ENCODE measurements around the gene PLCH1. TPM values are rescaled to one million over a fixed set of nuclear protein-coding genes. Genes with fewer than 3 reads are reported as not detected.

PLCH1 gene
- total and polyA plus RNA-seq, 9 donors, result 0.04 to 6.3 (median 0.79) TPM

DNA sequence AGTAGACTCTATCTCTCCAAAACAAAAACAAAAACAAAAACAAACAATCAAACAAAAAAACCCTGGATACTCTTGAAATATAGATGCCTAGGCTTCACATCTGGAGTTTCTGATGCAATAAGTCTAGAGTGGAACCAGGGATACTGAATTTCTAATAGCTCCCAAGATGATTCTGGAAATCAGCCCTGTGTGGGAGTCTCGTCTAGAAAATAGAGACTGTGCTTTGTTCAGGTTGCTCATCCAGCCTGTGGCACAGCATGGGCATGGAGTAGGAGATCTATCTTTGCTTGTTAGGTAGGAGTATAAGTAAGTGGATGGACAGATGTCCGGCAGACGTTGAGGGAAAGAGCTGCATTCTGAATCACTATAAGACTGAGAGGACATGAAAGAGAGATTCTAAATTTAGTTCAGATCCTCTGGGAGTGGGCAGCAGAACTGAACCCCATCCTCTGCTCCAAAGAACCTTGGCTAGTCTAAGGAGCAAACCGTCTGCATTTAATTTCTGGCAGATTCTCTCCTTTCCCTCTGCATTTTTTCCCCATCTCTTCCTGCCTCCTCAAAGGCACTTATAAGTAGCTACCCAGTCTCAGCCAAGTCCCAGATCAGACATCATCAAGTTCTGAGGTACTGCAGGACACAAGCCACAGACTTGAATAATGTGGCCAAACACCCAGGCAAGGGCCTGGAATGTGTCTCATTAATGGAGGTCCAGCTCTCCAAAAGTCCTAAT is 358.8 kb downstream of the PLCH1 start:
- Histone ChIP-seq H3K4me3 (no peak overlapping the region), H3K4me1 (ENCODE audit: insufficient read depth) (no peaks in the 10 kb centered on the region), H3K27ac (no peak overlapping the region), H3K36me3 (no peaks in the 10 kb centered on the region), H3K27me3 (no peaks in the 10 kb centered on the region), H3K9me3 (no peaks in the 10 kb centered on the region)
- DNase-seq, result no peak
- intact Hi-C loops (cut with DNase I), result no loop called here
- TF ChIP-seq EP300 (IDR thresholded peaks at IDR 0.05), result no peak
- TF ChIP-seq POLR2A (IDR thresholded peaks at IDR 0.05), result no peak
- TF ChIP-seq, protein P1, sequence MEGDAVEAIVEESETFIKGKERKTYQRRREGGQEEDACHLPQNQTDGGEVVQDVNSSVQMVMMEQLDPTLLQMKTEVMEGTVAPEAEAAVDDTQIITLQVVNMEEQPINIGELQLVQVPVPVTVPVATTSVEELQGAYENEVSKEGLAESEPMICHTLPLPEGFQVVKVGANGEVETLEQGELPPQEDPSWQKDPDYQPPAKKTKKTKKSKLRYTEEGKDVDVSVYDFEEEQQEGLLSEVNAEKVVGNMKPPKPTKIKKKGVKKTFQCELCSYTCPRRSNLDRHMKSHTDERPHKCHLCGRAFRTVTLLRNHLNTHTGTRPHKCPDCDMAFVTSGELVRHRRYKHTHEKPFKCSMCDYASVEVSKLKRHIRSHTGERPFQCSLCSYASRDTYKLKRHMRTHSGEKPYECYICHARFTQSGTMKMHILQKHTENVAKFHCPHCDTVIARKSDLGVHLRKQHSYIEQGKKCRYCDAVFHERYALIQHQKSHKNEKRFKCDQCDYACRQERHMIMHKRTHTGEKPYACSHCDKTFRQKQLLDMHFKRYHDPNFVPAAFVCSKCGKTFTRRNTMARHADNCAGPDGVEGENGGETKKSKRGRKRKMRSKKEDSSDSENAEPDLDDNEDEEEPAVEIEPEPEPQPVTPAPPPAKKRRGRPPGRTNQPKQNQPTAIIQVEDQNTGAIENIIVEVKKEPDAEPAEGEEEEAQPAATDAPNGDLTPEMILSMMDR (IDR thresholded peaks at IDR 0.05), result no peak
- WGBS, 3 donors, result 57 to 80% (median 67%) methylated on average over 4 of the region's 4 CpGs

DNA sequence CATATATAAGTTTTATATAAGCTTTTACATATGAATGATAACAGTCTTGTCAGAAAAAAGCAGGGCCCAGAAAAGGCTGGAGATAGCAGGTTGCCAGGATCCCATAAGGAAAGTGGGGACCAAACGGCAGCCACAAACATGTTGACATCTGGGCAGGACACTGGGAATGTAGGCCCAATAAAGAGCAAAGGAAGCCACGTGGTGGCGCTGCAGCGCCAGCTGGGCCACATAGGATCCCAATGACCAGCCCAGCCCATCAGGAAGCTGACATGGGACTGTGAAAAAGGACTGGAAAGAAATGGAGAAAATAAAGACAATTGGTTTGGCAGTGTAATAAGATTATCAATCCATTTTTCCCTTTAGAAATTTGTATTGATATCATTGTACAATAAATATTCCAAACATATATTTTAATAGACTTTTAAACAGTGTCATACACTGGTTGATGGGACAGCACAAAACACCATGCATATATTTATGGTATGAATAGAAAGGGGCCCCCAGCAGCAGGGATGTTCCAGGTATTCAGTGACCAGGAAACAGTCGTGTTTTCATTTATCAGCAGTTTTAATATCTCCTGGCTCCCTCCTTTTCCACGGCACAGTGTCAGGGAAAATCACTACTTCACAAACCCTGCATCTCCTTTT is 362.4 kb downstream of the PLCH1 start:
- TF ChIP-seq POLR2A (IDR thresholded peaks at IDR 0.05) (no peak), EP300 (IDR thresholded peaks at IDR 0.05) (no peak)
- TF ChIP-seq, protein P1 (IDR thresholded peaks at IDR 0.05), result no peak
- no peak overlapping the region for H3K27ac ChIP-seq
- no peaks in the 10 kb centered on the region for H3K27me3 ChIP-seq
- WGBS, 3 donors, result 24 to 33% (median 33%) methylated on average over 6 of the region's 6 CpGs
- H3K36me3 ChIP-seq, result no peaks in the 10 kb centered on the region
- H3K4me3 ChIP-seq, result no peak overlapping the region
- DNase-seq, result peak; percentile 13 to 40 (median 23)
- no peaks in the 10 kb centered on the region for H3K9me3 ChIP-seq
- intact Hi-C loops (cut with DNase I), result no loop called here
- no peaks in the 10 kb centered on the region for H3K4me1 ChIP-seq (ENCODE audit: insufficient read depth)

DNA sequence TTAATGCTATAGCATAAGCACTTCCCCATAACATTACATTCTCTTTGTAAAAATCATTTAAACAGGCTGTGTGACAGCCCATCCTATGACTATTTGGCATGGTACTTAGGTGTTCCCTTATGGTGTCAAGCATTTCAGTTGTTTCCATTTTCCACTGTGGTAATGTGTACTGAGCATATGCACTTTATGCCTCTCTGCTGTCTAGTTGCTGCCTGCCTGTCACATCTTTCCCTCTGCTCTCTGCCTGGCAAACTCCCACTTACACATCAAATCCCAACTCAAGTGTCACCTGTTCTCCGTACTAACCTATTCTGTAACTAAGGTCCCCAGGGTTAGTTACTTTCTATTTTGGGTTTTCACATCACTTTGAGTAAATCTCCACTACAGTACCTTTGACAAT is 367.0 kb downstream of the PLCH1 start:
- Histone ChIP-seq H3K36me3 (no peaks in the 10 kb centered on the region), H3K27me3 (no peaks in the 10 kb centered on the region), H3K9me3 (no peaks in the 10 kb centered on the region), H3K4me3 (no peak overlapping the region), H3K4me1 (ENCODE audit: insufficient read depth) (no peaks in the 10 kb centered on the region), H3K27ac (no peak overlapping the region)
- no peak for DNase-seq
- intact Hi-C loops (cut with DNase I), result no loop called here
- TF ChIP-seq, protein P1 (IDR thresholded peaks at IDR 0.05), result no peak
- TF ChIP-seq EP300 (IDR thresholded peaks at IDR 0.05), result no peak
- no peak for TF ChIP-seq POLR2A (IDR thresholded peaks at IDR 0.05)
- WGBS, 3 donors, result 88 to 98% (median 95%) methylated on average over 1 of the region's 1 CpG

DNA sequence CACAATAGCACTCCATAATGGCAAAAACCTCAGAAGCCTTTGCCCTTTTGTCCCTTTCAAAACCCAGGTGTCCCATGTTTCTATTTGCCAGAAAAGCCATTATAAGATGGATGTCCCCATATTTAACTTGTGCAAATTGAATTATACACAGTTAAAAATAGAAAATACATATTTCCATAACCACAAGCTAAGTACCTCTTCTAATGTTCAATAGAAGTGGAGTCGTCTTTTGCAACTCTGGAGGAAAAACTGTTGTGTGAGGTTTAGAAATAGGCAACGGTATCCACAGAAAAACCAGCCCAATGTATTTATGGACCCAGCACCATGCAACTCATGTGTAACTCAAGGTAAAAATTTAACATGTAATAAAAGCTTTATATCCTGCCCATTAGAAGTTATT is 367.8 kb downstream of the PLCH1 start:
- Histone ChIP-seq H3K36me3 (no peaks in the 10 kb centered on the region), H3K27ac (no peak overlapping the region), H3K27me3 (no peaks in the 10 kb centered on the region), H3K4me3 (no peak overlapping the region), H3K9me3 (no peaks in the 10 kb centered on the region), H3K4me1 (ENCODE audit: insufficient read depth) (no peaks in the 10 kb centered on the region)
- no peak for DNase-seq
- TF ChIP-seq, protein P1 (IDR thresholded peaks at IDR 0.05), result no peak
- no peak for TF ChIP-seq EP300 (IDR thresholded peaks at IDR 0.05)
- no peak for TF ChIP-seq POLR2A (IDR thresholded peaks at IDR 0.05)
- 82 to 88% (median 88%) methylated on average over 2 of the region's 2 CpGs for WGBS, 3 donors
- intact Hi-C loops (cut with DNase I), result no loop called here

Measured in ovary (tissue), 9 donors.